GM12892 (cell line): Measurements from ENCODE around the gene RPL28.

Experiments
- DNase-seq: peaks from one replicate; pipeline ENCODE4 v3.0.0; 2011; ENCODE audit not compliant: insufficient read length
- FAIRE-seq: peaks from 2 replicates; lab custom pipeline; 2011; peaks lifted over from hg19 to GRCh38; lab: Jason Lieb, UNC
- POLR2A ChIP-seq: IDR thresholded peaks from 2 replicates; pipeline ENCODE4 v1.6.1; 2011; ENCODE audit warnings: low read depth, low read length, control low read depth
- POLR2AphosphoS5 ChIP-seq: IDR thresholded peaks from 2 replicates; pipeline ENCODE4 v1.6.1; 2011; ENCODE audit warnings: low read depth, low read length, control low read depth
- TAF1 ChIP-seq: IDR thresholded peaks from 2 replicates; pipeline ENCODE4 v1.6.1; 2011; ENCODE audit warnings: low read depth, mild to moderate bottlenecking, control low read depth, low read length, borderline replicate concordance

Gene RPL28

GRCh38 chr19:55382522-55383054, 3.1 kb upstream of the RPL28 start:
- TF ChIP-seq POLR2AphosphoS5 (no peak), TAF1 (no peak), POLR2A (no peak)
- DNase-seq (no peak), FAIRE-seq (no peak)

- FAIRE-seq (peak; percentile 67), DNase-seq (peak; percentile 75)
- TF ChIP-seq POLR2A (peak; percentile 50; the same call in 1 of the 2 replicates), TAF1 (no peak), POLR2AphosphoS5 (no peak)
Observed at GRCh38 chr19:55383279-55384130, 2.2 kb upstream of the RPL28 start.

GRCh38 chr19:55384131-55384919, 1.4 kb upstream of the RPL28 start, which contains the start of gene TMEM238:
Gene TMEM238 (minus strand): TSS chr19:55384292. CDS start chr19:55384259, 33 bp downstream.
- TF ChIP-seq POLR2A (no peak), POLR2AphosphoS5 (no peak), TAF1 (no peak)
- DNase-seq, result no peak
- FAIRE-seq, result peak; percentile 65

GRCh38 chr19:55384920-55385723, 610 bp upstream of the RPL28 start:
- peak; percentile 80 for DNase-seq
- TF ChIP-seq POLR2AphosphoS5, result no peak
- no peak for TF ChIP-seq POLR2A
- TF ChIP-seq TAF1, result no peak
- no peak for FAIRE-seq

- FAIRE-seq (no peak), DNase-seq (no peak)
- TF ChIP-seq POLR2A (no peak), TAF1 (no peak), POLR2AphosphoS5 (no peak)
Observed at GRCh38 chr19:55386493-55386971, 800 bp downstream of the RPL28 start.

GRCh38 chr19:55387736-55388497, 2.2 kb downstream of the RPL28 start:
- FAIRE-seq (no peak), DNase-seq (no peak)
- TF ChIP-seq POLR2AphosphoS5 (no peak), TAF1 (no peak), POLR2A (no peak)

GRCh38 chr19:55389386-55390317, 3.9 kb downstream of the RPL28 start:
- DNase-seq, result no peak
- FAIRE-seq, result no peak
- no peak; the same call in none of the 2 replicates for TF ChIP-seq POLR2A
- TF ChIP-seq POLR2AphosphoS5, result peak; percentile 55

GRCh38 chr19:55390461-55390880, 4.7 kb downstream of the RPL28 start:
- FAIRE-seq, result no peak
- DNase-seq, result no peak
- TF ChIP-seq POLR2A (peak; percentile 53), TAF1 (no peak), POLR2AphosphoS5 (no peak; the same call in 1 of the 2 replicates)

GRCh38 chr19:55391191-55391670, 5.5 kb downstream of the RPL28 start:
- FAIRE-seq, result no peak
- no peak for DNase-seq
- TF ChIP-seq POLR2A (0 out of 2 replicates have a peak, but pooled peaks have one; percentile 24), POLR2AphosphoS5 (peak; percentile 71), TAF1 (no peak)
